Skin epidermis (tissue), 12 donors: ENCODE measurements around the gene DDX10.

Source experiments
- H3K27ac ChIP-seq, 21 experiments: fragments of 200-600 bp; sonication (generic) in 11 of 21; one replicate each; pipeline ENCODE4 v1.5.0; 2020; ENCODE audit warnings: mild to moderate bottlenecking in 3 of 21, inconsistent platforms in 2 of 21, moderate library complexity in 2 of 21
- H3K4me3 ChIP-seq, 7 experiments: fragments of 200-600 bp; sonication (generic) in 2 of 7; one replicate each; pipeline ENCODE4 v1.5.0; 2020; ENCODE audit warnings: inconsistent platforms in 2 of 7, mild to moderate bottlenecking in 2 of 7, moderate library complexity in 1 of 7

The DDX10 gene

GRCh38 chr11:108958368-108959104 is 293.7 kb downstream of the DDX10 start:
- H3K4me3 ChIP-seq: no peak overlapping the region
- H3K27ac ChIP-seq: no peak overlapping the region

- Histone ChIP-seq H3K4me3 (no peak overlapping the region), H3K27ac (no peak overlapping the region)
Observed at GRCh38 chr11:108959105-108959761, 294.4 kb downstream of the DDX10 start.

- no peak overlapping the region for H3K4me3 ChIP-seq
- H3K27ac ChIP-seq: no peak overlapping the region
Observed at GRCh38 chr11:108959874-108960273, 295.0 kb downstream of the DDX10 start.

GRCh38 chr11:108960501-108960900 is 295.6 kb downstream of the DDX10 start:
- Histone ChIP-seq H3K27ac (no peak overlapping the region), H3K4me3 (no peak overlapping the region)

- H3K27ac ChIP-seq: no peak overlapping the region
- H3K4me3 ChIP-seq: no peak overlapping the region
Observed at GRCh38 chr11:108961095-108961494, 296.2 kb downstream of the DDX10 start.

GRCh38 chr11:108963118-108963517 is 298.2 kb downstream of the DDX10 start:
- H3K4me3 ChIP-seq: no peak overlapping the region
- no peak overlapping the region for H3K27ac ChIP-seq

- Histone ChIP-seq H3K27ac (no peak overlapping the region), H3K4me3 (no peak overlapping the region)
Observed at GRCh38 chr11:108965306-108966001, 300.6 kb downstream of the DDX10 start.

- Histone ChIP-seq H3K27ac (no peak overlapping the region), H3K4me3 (no peak overlapping the region)
Observed at GRCh38 chr11:108966206-108966605, 301.3 kb downstream of the DDX10 start.

GRCh38 chr11:108966978-108967377 is 302.1 kb downstream of the DDX10 start:
- H3K27ac ChIP-seq: no peak overlapping the region

GRCh38 chr11:108967571-108967970 is 302.7 kb downstream of the DDX10 start:
- H3K4me3 ChIP-seq: no peak overlapping the region
- H3K27ac ChIP-seq: peak overlapping the region in 1 of 21 experiments; percentile 61

More at GRCh38 chr11:108966978-108967377, 302.1 kb downstream of the DDX10 start:
- no peak overlapping the region for H3K4me3 ChIP-seq

- Histone ChIP-seq H3K4me3 (no peak overlapping the region), H3K27ac (no peak overlapping the region)
Observed at GRCh38 chr11:108970221-108970991, 305.5 kb downstream of the DDX10 start.

GRCh38 chr11:108973402-108974162 is 308.7 kb downstream of the DDX10 start:
- no peak overlapping the region for H3K27ac ChIP-seq
- no peak overlapping the region for H3K4me3 ChIP-seq

- no peak overlapping the region for H3K27ac ChIP-seq
- H3K4me3 ChIP-seq: no peak overlapping the region
Observed at GRCh38 chr11:108975026-108975425, 310.2 kb downstream of the DDX10 start.

GRCh38 chr11:108975641-108976071 is 310.8 kb downstream of the DDX10 start:
- Histone ChIP-seq H3K27ac (no peak overlapping the region), H3K4me3 (no peak overlapping the region)

- H3K4me3 ChIP-seq: no peak overlapping the region
Observed at GRCh38 chr11:108983636-108984420, 319.0 kb downstream of the DDX10 start.

GRCh38 chr11:108984523-108984922 is 319.7 kb downstream of the DDX10 start:
- H3K27ac ChIP-seq: peak overlapping the region in 1 of 21 experiments; percentile 4
- no peak overlapping the region for H3K4me3 ChIP-seq

More at GRCh38 chr11:108983636-108984420, 319.0 kb downstream of the DDX10 start:
- no peak overlapping the region for H3K27ac ChIP-seq

- Histone ChIP-seq H3K4me3 (no peak overlapping the region), H3K27ac (peak overlapping the region in 1 of 21 experiments; percentile 24)
Observed at GRCh38 chr11:108985236-108985944, 320.5 kb downstream of the DDX10 start.

GRCh38 chr11:108985945-108986279 is 321.0 kb downstream of the DDX10 start:
- Histone ChIP-seq H3K27ac (peak overlapping the region in 1 of 21 experiments; percentile 24), H3K4me3 (no peak overlapping the region)
